HG03039 (cell line): ENCODE measurements around the gene IRF1.
A peak's percentile ranks its signal among the peaks of the same experiment; 100 is the strongest.

Experiments used
- ATAC-seq: cut with Tn5 transposase; IDR thresholded peaks from one replicate; pipeline ENCODE4 v1.9.1; 2021; ENCODE audit warnings: mild to moderate bottlenecking, moderate library complexity; ENCODE audit not compliant: unreplicated experiment

Gene IRF1

DNA sequence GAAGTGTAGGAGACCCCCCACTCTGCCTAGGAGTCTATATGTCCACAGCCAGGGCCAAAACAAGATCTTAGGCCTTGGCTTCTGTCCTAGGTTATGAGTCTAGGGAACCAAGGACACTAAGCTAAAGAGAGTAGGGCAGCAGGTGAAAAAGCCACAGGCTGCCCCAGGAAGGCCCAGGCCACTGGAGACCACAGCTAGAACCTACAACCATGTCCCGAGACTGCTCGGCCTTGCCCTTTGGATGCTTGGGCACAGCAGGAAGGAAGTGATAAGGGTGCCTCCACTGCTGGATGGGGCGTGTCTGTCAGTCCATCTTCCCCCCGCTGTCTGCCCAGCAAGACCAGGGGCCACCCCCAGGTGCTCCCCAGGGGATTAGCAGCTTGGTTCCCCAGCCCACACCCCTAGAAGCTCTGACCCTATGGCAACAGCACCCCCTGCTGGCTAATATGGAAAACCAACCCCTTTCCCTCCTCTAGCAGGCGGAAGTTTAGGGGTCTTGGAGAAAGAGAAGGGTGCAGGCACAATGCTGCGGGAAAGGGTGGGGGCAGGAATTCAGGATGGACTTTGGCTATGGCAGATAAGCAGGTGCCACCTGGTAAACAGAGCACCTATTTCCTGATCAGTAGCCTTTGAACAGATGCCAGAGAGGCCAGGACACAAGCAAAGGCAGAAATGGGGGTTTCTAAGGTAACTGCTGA is 10.5 kb upstream of the IRF1 start:
- ATAC-seq, result no peak

DNA sequence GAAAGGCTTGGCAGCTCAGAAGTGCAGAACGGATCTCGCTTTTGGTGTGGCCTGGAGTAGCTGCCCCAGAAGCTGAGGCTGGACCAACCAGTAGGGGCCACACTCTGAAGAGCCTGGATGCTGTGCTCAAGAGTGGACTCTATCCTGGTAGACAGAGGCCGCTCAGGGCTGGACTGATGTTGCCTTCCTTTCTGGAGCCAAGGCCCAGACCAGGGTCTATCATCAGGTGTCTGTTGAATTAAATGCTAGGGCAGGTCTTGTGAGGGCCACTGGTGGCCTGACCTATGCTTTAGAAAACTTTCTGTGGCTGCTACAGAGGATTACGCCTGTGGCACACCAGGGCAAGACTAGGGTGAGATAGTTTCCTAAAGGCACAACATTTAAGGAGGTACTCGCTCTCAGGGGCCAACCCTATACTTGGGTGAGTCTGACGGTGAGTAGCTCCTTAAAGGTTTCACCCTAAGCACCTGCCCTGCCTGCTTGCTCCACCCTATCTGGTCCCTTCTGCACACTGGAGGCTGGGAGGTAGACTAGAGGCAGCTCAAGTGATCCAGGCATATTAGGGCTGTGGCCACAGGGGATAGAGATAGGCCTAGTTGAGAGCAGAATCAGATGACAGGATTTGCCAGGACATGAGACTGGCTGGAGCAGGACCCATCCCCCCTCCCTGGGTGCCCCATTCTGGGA is 9.8 kb upstream of the IRF1 start:
- no peak for ATAC-seq

DNA sequence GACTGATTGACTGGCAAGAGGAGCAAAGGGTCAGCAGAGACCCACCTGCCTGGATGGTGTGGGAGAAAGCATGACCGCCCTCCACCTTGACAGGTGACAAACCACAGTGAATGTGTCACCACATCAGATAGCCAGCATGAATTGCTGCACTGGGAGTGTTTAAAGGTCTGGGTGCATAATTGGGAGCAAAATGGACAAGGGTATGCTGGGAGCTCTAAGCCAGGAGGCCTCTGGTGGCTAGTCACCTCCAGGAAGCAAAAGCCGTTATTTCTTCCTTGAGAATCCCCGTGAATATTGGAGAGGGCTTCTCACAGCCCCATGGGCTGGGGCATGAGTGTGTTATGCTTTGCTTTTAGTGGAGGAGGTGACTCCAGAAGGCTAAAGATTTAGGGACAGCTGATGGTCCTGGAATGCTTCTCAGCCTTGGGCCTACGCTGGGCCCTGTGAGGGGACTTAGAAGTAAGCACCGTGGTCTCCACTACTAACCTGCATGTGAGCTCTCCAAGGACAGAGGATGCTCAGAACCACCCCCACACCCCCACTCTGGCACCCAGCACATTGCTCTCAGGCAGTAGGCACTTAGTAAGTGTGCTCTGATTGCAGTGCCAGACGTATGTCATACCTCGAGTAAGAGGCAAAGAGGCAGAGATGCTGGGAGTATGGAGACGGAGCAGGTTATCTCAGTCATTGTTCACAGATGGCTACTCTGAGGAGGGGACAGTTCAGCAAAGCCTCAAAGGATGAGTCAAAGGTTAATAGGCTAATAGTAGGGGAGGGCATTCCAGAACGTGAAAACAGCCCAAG is 9.1 kb upstream of the IRF1 start:
- no peak for ATAC-seq

DNA sequence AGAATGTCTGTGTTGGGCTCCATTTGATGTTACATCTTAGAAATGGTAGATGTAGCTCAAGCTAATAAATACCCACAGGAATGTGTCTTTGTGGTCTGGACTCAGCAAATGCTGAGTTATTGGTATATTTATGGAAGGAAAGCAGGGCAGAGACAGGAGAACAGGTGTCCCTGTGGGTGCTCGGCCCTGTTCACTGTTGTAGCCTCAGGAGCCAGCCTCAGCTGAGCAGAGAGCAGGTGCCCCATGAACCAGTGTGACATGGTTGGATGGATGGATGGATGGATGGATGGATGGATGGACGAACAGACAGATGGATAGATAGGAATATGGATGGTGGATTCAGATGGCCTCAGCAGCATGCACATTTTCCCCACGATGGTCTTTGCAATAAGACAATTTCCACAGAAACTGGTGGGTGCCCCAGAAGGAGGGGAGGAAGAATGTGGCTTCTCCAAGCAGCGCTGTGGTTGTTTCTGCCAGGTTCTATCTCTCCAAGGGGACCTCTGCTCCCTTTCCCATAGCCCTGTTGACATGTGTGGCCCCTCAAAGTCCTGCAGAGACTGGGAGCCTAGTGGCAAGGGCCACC is 8.2 kb upstream of the IRF1 start:
- ATAC-seq, result no peak

DNA sequence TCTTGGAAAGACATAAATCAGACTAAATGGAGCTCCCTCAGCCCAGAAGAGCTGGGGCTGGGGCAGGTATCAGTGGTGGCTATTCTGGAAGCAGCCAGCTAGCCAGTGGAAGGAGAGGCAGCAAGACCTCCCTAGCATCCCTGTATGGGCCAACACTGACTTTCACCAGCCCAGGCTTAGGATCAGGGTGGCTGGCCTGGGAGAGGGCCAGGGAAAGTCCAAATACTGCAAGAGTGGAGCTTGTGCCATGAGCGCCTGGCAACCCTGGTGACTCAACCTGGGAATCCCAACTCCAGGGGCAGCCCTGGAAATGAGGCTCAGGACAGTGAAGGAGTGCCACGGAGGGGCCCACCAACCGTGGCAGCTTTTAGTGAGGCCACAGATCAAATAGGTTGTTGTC is 7.6 kb upstream of the IRF1 start:
- ATAC-seq, result no peak

DNA sequence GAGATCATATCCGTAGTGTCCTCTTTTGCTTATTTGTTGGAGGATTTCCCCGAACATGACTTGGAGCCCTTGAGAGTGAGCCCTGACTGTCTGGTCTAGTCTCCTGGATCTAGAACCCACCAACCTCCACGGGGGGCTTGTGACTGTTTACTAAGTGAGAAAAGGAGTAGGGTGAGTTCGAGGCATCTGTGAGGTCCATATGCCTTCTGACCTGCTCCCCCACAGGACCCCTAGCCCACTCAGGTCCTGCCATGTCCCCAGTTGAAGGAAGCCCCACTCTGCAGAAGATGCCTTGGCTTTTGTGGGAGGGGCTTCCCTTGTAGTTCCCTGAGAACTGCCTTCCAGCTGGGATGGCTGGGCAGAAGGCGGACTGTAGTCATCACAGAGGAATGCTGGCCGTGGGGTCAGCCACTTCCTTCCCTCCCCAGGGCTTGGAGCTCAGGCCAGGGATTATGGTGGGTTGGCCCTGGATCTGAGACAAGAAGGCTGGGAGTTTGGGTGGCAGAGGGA is 7.0 kb upstream of the IRF1 start:
- ATAC-seq, result no peak

DNA sequence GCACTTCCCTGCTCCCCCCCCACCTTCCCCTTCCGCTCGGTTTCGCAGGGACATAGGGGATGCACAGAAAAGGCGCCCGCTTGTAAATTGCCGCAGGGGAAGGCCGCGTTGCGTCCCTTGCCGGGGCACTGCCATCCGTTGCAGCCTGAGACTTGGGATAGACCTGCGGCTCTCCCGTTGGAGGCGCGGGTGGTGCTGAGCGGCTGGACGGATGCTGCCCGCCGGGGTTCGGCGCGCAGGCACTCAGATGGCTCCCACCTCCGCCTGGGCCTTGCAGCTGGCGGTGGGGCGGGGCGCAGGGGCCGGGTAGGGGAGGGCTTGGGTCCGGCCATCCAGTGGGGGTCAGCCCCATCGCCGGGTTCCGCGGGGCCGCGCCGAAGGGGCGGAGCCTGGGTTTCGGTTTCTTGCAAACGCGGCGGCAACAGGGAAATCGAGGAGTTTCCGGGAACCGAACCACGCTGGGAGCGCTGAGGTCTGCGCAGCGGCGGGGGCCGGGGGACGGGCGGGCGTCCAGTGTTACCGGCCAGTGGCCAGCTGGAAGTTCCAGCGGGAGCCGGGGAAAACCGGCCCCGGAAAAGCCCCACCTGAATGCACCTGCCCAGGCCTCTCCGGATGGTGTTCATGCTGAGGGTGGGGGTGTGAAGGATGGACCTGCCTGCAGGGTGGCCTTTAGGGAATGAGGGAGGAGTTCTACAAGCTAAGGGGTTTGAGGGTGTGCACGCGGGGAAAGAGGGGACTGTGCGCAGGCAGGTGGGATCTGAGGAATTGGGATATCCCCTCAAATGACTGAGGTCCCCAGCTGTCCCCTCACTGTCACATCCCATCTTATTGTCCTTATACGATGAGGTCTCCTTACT is 6.3 kb upstream of the IRF1 start:
- peak; percentile 36 for ATAC-seq

DNA sequence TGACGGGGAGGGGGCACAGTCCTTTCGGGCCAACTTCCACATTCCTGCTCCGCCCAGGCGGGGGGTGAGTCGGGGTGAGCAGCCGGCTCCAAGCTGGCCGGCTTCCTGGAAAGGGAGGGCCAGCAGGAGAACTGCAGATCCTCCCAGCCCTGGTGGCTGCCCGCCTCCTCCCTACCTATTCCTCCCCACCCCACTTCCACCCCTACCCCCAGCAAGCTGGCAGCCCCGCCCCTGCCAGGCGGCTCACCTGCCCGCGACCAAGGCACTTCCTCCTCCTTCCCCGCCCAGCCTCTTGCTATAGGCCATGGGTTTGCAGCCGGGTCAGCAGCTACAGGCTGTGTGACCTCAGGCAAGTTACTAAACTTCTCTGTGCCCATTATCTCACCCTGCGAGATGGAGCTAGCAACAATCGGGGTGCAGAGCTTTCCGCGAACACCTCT is 5.6 kb upstream of the IRF1 start:
- ATAC-seq, result peak; percentile 33

DNA sequence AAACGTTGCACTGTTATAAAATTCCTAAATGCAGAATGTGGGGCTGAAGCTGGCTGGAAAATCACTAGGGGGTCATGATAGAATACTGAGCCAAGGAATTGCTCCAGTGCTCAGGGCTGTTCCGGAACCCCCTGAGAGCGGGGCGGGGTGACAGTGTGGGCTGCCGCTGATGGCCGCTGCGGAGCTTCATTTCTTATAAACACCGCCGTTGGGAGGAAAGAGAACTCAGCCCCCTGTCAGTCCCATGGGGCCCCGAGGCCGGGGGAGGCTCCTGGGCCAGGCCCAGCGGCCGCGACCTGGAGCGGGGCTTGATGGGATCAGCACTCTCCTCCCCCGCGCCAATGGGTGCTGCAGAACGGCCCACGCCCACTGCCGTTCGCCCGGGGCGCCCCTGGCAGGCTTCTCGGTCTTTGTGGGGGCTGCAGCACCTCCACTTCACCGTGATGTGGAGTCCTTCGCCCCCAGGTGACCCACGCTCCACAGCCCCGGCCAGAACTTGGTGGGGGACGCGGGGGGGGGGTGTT is 5.2 kb upstream of the IRF1 start:
- peak; percentile 30 for ATAC-seq

DNA sequence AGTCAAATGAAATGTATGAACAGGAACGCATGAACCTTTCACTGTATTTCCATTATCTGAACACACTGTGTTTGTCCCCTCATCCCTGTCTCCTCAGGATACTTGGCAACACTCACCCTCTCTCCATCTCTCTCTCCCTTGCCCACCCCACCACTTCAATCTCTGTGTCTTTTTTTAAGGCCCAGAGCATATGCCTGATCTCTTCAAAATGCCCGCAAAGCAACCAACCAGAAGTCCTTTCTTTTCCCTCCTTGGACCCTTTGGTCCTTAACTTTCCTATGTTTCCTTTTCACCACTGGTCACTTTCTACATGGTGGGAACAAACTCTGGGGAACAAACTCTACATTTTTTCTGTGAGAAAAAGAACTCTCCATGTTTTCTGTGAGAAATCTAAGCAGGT is 3.2 kb upstream of the IRF1 start:
- ATAC-seq, result no peak

DNA sequence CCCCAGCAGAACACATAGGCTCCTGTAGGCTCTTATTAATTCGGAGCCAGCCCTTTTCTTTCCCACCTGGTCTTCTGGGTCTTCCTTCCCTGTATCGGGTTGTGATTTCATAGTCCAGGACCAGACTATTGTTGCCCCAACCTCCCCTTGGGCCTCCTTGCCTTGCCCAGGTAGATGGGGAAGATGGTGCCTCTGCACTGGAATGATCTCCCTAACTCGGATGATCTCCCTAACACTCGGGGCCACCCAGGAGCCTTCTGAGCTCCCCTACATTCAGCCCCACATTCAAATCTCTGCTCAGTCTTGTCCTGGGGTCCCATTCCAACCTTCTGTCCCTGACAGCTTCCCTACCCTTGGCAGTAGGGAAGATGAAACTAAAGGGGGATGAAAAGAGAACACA is 2.7 kb upstream of the IRF1 start:
- ATAC-seq, result no peak

DNA sequence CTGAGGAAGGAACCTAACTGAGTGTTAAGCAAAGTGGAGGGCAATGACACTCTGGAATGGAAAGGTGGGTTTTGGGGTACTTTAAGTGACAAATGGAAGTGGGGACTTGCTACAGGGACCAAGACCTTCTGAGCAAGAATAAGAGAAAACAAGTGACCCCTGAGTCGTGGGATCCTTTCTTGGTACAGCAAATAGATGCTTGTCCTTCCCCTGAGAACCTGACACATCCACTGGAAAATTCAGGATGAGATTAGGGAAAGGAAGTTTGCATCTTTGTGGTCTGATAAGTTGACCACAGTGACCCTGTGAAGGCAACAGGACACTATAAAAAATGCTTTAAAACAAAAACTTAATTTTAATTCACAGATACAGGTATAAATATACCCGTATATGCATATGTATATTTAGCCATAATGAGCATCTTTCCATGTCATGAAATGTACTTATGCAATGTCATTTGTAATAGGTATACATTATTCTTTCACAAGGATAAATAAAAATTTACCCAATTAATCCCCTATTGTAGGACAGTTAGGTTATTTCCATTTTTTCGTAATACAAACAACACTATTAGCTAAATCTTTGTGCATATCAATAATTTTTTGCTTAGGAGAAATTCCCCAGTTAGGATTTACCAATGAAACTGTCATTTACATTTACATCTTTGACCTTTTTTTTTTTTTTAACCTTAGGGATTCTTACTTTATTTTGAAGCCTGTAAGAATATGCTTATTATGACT is 2.0 kb upstream of the IRF1 start:
- no peak for ATAC-seq

DNA sequence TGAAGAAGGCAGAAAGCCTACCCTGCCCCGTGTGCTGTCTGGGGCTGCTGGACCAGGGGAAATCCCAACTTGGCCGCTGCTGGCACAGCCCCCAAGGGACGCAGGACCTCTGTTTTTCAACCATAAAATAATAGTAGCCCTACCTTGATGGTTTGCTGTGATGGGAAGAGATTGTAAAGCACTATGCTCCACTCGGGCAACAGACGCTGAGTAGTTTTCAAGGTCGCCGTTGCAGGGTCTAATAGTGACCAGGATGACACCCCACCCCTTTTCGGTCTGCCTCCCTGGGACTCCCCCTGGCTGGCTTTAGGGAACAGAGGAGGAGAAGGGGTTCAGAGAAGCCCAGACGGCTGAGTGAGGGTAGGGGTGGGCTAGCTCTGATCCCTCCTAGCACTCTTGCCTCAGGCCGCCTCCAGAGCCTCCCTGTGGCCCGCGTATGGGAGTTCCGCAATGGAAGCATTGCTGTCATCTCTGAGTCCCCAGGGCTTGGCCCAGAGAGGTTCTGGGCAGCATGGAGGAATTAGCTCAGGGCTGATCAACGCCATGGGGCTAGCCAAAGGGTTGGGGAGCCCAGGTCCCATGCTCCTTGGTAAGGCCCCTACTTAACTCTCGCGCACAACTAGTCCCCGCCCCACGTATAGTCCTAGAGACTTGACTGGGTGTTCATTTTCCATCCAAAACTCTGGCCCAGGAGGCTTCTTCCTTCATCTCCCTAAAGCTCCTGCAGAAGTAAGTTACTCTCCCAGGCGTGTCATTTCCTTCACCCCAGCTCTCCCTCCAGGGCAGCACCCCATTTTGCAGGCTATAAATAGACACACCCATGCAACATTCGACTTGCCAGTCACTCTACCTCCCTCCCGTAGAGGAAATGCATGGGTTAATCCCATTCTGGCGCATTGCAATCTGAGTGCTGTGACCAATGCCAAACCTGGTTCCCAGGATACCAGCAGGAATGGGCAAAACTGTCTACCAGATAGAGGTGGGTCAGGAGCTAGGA is 1.1 kb upstream of the IRF1 start:
- ATAC-seq, result peak; percentile 12

DNA sequence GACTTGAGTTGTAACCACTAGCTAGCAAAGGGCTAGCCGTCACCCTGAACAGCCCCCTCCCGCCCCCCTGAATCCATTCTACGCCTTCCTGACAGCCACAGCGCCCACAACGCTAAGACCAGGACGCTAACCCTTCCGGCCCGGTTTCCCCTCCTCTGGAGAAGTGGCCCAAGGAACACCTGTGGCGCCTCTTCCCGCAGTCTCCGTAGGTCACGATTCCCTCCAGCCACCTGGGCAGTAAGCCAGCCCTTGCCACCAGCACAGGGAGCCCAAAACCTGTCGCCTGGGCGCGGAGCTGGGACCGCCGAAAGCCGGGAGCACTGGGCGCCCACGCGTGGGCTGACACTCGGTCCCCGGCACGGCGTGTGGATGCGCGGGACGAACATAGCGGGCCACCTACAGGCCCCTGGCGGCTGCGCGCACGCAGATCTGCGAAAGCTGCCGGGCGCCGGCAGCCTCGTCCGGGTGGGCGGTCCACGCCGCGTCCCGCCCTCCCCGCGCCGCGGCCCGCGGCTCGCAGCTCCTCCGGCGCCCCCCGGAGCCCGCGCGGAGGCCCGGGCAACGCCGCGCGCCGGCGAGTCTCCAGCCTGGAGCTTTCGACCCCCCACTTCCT is 596 bp downstream of the IRF1 start:
- ATAC-seq, result peak; percentile 34

DNA sequence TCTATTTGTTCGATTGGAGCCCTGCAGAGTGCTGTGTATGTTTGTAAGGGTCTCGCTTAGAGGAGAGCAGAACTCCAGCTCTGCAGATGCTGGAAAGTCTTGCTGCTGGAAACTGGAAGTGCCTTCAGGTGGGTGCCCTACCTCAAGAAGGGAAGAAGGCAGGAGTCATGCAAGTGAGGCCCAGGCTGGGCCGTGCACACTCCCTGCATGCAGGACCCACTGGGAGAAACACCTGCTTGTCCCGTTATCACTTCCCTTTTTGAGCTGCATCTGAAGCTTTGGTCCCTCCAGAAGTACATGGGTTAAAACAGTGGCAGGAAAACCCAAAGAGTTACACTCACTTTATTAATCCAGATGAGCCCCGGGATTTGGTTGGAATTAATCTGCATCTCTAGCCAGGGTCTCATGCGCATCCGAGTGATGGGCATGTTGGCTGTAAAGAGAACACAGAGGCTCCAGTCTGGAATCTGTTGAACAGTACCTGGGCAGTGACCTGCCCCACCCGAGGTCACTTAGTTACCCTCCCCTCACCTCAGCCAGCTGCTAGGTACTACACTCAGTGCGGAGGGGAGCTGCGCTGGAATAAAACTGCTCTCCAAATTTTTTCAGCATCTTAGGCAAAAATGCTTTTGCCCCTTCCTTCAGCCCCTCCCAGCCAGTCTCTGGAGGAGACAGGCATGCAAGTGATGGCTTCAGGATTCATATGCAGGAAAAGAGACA is 1.4 kb downstream of the IRF1 start:
- no peak for ATAC-seq

DNA sequence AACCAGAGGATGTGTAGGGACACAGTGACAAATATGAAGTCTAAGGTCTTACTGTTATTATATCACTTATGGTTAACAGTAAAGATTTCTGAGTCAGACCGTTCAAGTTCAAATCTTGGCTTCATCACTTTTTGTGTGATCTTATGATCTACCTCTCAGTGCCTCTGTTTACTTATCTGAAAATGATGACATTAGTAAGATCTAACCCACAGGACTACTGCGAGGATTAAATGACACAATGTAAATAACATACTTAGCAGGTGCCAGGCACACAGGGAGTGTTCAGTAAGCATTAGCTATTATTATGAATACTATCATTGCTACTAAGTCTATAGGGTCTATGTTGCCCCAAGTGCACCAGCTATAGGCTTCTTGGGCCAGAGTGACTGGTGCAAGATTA is 2.0 kb downstream of the IRF1 start:
- ATAC-seq, result no peak
